GM23338 (cell line): ENCODE measurements around the gene SOHLH1.

Experiments
- CREB1 ChIP-seq: fragments of 250-450 bp; sonication (Bioruptor Pico); IDR thresholded peaks from 2 replicates; pipeline ENCODE4 v1.5.0; 2020; ENCODE audit warnings: low read depth, mild to moderate bottlenecking, moderate library complexity
- CTCF ChIP-seq, 2 experiments: fragments of 200-600 bp in 1 of 2; sonication (generic) in 1 of 2; conservative IDR thresholded peaks; 2 replicates each; pipeline versions ENCODE4 v1.5.1 to v1.6.1; 2016 to 2017; ENCODE audit warnings: antibody characterized with exemption in 2 of 2, low read depth in 2 of 2, mild to moderate bottlenecking in 2 of 2, moderate library complexity in 1 of 2
- ETS1 ChIP-seq: IDR thresholded peaks from 2 replicates; pipeline ENCODE4 v1.6.1; 2016; ENCODE audit warnings: antibody characterized with exemption
- EZH2 ChIP-seq: fragments of 200-600 bp; sonication (generic); IDR thresholded peaks from one replicate; pipeline ENCODE4 v1.8.0; 2017; ENCODE audit warnings: antibody characterized with exemption, mild to moderate bottlenecking, low read depth; ENCODE audit not compliant: unreplicated experiment
- EZH2phosphoT487 ChIP-seq: fragments of 200-600 bp; sonication (generic); IDR thresholded peaks from one replicate; pipeline ENCODE4 v1.8.1; 2018; ENCODE audit warnings: antibody characterized with exemption; ENCODE audit not compliant: unreplicated experiment
- JUNB ChIP-seq: IDR thresholded peaks from one replicate; pipeline ENCODE4 v1.6.1; 2016; ENCODE audit warnings: antibody characterized with exemption; ENCODE audit not compliant: unreplicated experiment
- NANOG ChIP-seq: IDR thresholded peaks from 2 replicates; pipeline ENCODE4 v1.6.1; 2016; ENCODE audit warnings: antibody characterized with exemption, borderline replicate concordance
- POLR2AphosphoS5 ChIP-seq: IDR thresholded peaks from 2 replicates; pipeline ENCODE4 v1.6.1; 2016; ENCODE audit warnings: antibody characterized with exemption, low read depth
- ZNF331 ChIP-seq: fragments of 250-450 bp; sonication (Bioruptor Pico); IDR thresholded peaks from 2 replicates; pipeline ENCODE4 v1.5.0; 2020; ENCODE audit warnings: low read depth, mild to moderate bottlenecking, moderate library complexity
- TF ChIP-seq, protein P1 (sequence below): IDR thresholded peaks from one replicate; pipeline ENCODE4 v1.6.1; 2018; ENCODE audit warnings: antibody characterized with exemption; ENCODE audit not compliant: unreplicated experiment

GRCh38 chr9:135712613-135713295 is 13.5 kb upstream of the SOHLH1 start:
- TF ChIP-seq CTCF (conservative IDR thresholded peaks at IDR 0.05; ENCODE audit: low read depth in 2 of 2) (no peak), EZH2 (no peak), CREB1 (CRISPR knock-in tag) (no peak), POLR2AphosphoS5 (no peak), EZH2phosphoT487 (no peak), JUNB (no peak), NANOG (no peak), ETS1 (no peak), ZNF331 (no peak)
- TF ChIP-seq, protein P1, sequence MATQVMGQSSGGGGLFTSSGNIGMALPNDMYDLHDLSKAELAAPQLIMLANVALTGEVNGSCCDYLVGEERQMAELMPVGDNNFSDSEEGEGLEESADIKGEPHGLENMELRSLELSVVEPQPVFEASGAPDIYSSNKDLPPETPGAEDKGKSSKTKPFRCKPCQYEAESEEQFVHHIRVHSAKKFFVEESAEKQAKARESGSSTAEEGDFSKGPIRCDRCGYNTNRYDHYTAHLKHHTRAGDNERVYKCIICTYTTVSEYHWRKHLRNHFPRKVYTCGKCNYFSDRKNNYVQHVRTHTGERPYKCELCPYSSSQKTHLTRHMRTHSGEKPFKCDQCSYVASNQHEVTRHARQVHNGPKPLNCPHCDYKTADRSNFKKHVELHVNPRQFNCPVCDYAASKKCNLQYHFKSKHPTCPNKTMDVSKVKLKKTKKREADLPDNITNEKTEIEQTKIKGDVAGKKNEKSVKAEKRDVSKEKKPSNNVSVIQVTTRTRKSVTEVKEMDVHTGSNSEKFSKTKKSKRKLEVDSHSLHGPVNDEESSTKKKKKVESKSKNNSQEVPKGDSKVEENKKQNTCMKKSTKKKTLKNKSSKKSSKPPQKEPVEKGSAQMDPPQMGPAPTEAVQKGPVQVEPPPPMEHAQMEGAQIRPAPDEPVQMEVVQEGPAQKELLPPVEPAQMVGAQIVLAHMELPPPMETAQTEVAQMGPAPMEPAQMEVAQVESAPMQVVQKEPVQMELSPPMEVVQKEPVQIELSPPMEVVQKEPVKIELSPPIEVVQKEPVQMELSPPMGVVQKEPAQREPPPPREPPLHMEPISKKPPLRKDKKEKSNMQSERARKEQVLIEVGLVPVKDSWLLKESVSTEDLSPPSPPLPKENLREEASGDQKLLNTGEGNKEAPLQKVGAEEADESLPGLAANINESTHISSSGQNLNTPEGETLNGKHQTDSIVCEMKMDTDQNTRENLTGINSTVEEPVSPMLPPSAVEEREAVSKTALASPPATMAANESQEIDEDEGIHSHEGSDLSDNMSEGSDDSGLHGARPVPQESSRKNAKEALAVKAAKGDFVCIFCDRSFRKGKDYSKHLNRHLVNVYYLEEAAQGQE = no peak
